GM10266 (cell line): ENCODE data around the gene CELF4.

Experiments used
- DNase-seq: peaks from one replicate; pipeline ENCODE4 v3.0.0; 2012; ENCODE audit errors: extremely low spot score
- CTCF ChIP-seq: IDR thresholded peaks from 2 replicates; pipeline ENCODE4 v1.5.1; 2012; ENCODE audit warnings: mild to moderate bottlenecking, low read depth; ENCODE audit not compliant: control insufficient read depth, insufficient read depth; ENCODE audit errors: missing control alignments

The CELF4 gene

DNA sequence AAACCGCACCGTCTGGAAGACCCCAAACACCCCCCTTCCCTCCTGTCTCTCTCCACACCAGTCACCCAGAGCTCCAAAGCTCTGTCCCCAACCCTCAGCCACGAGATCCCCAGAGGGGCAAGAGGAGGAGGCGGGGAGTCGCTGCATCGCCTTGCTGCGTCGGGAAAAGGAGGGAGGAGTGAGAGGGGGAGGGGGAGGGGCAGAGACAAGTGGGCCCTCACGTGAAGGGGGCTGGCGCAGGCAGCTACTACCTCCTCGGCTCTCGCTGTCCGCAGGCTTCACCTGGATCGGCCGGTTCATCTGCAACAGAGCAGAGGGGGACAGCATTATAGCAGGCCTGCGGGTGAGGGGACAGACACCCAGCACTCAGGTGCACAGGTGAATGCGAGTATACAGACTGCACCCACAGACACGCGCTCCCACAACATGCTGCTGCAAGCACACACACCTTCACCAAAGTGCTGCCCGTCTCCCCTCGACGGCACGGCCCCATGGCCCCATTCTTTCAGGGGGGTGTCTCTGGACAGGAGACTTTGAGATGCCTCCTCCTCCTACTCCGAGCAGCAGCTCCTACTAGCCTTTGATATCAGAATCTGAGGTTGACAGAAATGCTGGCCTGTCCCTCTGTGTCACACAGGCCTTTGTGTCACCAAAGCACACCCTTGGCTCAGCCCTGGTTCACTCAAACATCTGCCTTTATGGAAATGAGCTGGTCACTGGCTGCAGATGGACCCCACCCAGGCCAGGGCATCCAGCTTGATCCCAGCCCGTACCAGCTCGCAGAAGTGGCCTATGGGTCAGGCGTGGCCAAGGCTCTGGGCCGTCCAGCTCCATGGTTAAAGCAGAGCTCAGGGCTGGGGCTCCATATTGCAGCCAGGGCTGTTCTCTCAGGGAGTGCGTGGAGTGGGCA is 243.8 kb downstream of the CELF4 start:
- no peak for DNase-seq
- no peak for TF ChIP-seq CTCF

DNA sequence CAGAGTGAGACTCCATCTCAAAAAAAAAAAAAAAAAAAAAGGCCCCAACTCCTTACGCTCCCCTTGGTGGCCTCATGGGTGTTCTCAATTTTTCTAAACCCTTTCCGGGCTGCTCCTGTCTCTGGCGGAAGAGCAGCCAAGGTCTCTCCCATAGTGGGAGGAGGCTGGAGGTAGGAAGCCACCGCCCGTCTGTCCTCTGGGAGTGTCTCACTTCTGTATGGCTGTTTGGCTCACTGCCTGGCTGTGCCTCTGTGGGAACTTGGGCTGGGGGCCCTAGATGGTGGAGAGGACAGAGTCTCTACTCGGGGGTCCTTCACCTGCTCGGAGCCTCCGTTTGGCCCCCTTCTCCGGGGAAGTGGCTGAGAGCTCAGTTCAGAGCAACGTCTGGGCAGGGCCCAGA is 245.3 kb downstream of the CELF4 start:
- DNase-seq: no peak
- no peak for TF ChIP-seq CTCF

DNA sequence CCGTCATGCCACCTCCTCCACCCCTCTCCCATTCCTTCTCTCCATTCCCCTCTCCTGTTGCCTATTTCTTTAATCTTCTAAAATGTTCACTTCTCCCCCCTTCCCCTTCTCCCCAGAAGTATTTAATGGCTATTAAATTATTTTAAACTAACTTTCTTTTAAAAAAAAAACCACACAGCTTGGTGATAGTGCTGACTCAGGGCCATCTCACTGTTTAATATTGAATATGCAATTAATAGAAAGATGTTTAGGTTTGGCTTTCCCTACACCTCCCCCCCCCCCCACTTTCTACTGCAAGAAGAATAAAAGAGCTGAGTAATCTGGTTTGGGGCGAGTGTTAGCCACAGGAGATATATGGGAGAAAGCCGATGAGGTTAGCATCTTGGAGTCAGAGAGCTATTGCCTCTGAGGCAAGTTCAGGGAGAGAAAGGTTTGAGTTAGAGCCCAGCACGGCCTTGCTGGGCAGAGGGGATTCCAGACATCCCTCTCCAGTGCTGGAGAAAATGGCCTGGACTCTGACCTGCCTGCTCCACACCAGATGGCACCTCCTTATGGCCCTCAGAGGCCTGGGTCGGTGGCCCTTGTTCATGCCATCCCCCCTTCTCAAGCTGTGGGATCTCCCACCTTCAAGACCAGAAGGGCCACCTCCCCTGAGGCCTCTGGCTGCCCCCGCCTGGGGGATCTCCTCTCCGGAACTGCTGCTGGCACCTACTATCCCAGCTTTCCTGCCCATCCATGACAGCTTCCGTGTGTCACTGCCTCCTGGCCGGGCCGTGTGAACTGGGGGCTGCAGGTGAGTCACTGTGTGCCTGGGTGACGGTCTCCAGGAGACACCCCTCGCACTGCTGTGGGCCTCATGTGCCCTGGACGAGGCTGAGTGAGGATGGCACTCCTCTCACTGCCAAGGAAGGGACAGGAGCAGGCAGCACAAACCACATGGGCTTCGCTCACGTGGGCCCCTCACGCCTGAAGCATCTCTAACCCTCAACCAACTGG is 246.9 kb downstream of the CELF4 start:
- no peak for TF ChIP-seq CTCF
- no peak for DNase-seq

- TF ChIP-seq CTCF: no peak
Observed at GRCh38 chr18:37317486-37317885, 248.1 kb downstream of the CELF4 start.

GRCh38 chr18:37316468-37316867 is 249.1 kb downstream of the CELF4 start:
- no peak for DNase-seq
- no peak for TF ChIP-seq CTCF

More at GRCh38 chr18:37317486-37317885, 248.1 kb downstream of the CELF4 start:
- no peak for DNase-seq

DNA sequence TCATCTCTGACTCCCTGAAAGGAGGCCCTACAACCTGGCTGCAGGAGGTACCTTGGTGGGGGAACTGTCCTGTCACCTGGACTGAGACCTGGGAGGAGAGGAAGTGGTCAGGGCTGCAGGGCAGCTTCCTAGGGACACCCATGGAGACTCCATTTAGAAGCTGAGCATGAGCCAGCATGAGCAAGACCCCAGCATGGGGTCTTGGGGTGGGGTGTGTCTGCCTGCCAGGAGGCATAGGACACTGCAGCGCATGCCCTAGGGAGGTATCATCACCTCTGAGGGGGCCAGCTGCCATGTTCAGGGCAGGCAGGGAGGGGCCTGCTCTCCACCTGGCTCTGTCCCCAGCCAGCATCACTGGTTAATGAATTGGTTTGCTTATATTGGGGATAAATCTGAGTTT is 249.7 kb downstream of the CELF4 start:
- no peak for TF ChIP-seq CTCF
- DNase-seq: no peak

- DNase-seq: no peak
- TF ChIP-seq CTCF: no peak
Observed at GRCh38 chr18:37314534-37314933, 251.1 kb downstream of the CELF4 start.
